Esophagus muscularis mucosa (tissue), 4 donors: ENCODE data around the gene MRPL19.

Experiments
- EP300 ChIP-seq: sonication (generic); formaldehyde crosslinking; IDR thresholded peaks from one replicate; pipeline ENCODE4 v1.6.1; 2017; ENCODE audit warnings: antibody characterized with exemption
- POLR2A ChIP-seq: fragments of 450-650 bp; IDR thresholded peaks from one replicate; pipeline ENCODE4 v1.6.1; 2017; ENCODE audit warnings: antibody characterized with exemption, moderate library complexity, mild to moderate bottlenecking, low read depth
- POLR2AphosphoS5 ChIP-seq, 2 donors: sonication (generic); formaldehyde crosslinking; IDR thresholded peaks; one replicate each; pipeline ENCODE4 v1.6.1; 2017; ENCODE audit warnings: antibody characterized with exemption in 2 of 2
- TF ChIP-seq, protein P1 (sequence below), 3 experiments: fragments of 200-600 bp in 2 of 3; fragments of 450-650 bp in 1 of 3; sonication (generic) in 2 of 3; IDR thresholded peaks; one replicate each; pipeline ENCODE4 v1.5.1; 2017 to 2019; ENCODE audit warnings: antibody characterized with exemption in 3 of 3, mild to moderate bottlenecking in 2 of 3, moderate library complexity in 1 of 3

DNA sequence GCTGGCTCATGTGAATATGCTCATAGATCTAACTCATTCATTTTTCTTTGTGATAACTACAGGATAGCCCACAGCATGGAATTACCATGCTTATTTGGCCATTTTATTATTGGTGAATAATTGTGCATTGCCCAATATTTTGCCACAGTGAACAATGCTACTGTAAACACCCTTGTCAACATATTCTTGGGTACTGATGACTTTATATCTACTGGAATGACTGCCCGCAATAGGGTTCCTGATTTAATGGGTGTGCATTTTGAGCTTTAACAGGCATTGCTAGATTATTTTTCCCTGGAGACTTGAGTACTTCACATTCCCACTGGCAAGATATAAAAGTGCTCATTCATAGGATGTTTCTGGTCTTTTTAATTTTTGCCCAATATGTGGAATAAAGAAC lies 43.1 kb upstream of the MRPL19 start:
- no peak for TF ChIP-seq POLR2A
- TF ChIP-seq POLR2AphosphoS5 (IDR thresholded peaks at IDR 0.05) = no peak
- TF ChIP-seq, protein P1, sequence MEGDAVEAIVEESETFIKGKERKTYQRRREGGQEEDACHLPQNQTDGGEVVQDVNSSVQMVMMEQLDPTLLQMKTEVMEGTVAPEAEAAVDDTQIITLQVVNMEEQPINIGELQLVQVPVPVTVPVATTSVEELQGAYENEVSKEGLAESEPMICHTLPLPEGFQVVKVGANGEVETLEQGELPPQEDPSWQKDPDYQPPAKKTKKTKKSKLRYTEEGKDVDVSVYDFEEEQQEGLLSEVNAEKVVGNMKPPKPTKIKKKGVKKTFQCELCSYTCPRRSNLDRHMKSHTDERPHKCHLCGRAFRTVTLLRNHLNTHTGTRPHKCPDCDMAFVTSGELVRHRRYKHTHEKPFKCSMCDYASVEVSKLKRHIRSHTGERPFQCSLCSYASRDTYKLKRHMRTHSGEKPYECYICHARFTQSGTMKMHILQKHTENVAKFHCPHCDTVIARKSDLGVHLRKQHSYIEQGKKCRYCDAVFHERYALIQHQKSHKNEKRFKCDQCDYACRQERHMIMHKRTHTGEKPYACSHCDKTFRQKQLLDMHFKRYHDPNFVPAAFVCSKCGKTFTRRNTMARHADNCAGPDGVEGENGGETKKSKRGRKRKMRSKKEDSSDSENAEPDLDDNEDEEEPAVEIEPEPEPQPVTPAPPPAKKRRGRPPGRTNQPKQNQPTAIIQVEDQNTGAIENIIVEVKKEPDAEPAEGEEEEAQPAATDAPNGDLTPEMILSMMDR (IDR thresholded peaks at IDR 0.05) = no peak
- no peak for TF ChIP-seq EP300
